DOHH2 (cell line): Measurements from ENCODE around the gene SLC25A41.

ENCODE experiments used
- EZH2phosphoT487 ChIP-seq: fragments of 200-600 bp; sonication (generic); IDR thresholded peaks from 2 replicates; pipeline ENCODE4 v1.6.1; 2017; ENCODE audit warnings: borderline replicate concordance, mild to moderate bottlenecking, antibody characterized with exemption, low read length, moderate library complexity, mixed read lengths
- TF ChIP-seq, protein P1 (sequence below): fragments of 200-600 bp; sonication (generic); IDR thresholded peaks from one replicate; pipeline ENCODE4 v1.5.1; 2014; ENCODE audit warnings: antibody characterized with exemption, mild to moderate bottlenecking, low read depth, low read length; ENCODE audit not compliant: poor library complexity, severe bottlenecking

DNA sequence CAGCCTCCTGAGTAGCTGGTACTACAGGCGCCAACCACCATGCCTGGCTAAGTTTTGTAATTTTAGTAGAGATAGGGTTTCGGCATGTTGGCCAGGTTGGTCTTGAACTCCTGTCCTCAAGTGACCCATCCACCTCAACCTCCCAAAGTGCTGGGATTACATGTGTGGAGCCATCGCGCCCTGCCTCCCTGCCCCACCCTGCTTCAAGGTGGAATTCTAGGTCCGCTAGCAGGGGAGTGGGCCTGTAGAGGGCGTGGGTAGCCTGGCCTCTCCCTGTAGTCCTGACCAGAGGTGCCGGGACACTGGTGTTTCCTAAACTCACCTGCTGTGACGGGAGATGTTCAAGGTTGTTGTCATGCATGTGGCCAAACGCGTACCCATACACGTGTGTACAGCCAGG is 398 bp downstream of the SLC25A41 start:
- TF ChIP-seq, protein P1, sequence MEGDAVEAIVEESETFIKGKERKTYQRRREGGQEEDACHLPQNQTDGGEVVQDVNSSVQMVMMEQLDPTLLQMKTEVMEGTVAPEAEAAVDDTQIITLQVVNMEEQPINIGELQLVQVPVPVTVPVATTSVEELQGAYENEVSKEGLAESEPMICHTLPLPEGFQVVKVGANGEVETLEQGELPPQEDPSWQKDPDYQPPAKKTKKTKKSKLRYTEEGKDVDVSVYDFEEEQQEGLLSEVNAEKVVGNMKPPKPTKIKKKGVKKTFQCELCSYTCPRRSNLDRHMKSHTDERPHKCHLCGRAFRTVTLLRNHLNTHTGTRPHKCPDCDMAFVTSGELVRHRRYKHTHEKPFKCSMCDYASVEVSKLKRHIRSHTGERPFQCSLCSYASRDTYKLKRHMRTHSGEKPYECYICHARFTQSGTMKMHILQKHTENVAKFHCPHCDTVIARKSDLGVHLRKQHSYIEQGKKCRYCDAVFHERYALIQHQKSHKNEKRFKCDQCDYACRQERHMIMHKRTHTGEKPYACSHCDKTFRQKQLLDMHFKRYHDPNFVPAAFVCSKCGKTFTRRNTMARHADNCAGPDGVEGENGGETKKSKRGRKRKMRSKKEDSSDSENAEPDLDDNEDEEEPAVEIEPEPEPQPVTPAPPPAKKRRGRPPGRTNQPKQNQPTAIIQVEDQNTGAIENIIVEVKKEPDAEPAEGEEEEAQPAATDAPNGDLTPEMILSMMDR = no peak
- TF ChIP-seq EZH2phosphoT487 = no peak
